COLO829 (cell line): ENCODE results near the gene CCDC107.

Experiments used
- DNase-seq: peaks from one replicate; pipeline ENCODE4 v3.0.0; 2012; ENCODE audit warnings: low spot score

CCDC107 gene

GRCh38 chr9:35660966-35661415, 2.9 kb downstream of the CCDC107 start:
- no peak for DNase-seq

- DNase-seq: peak; percentile 76
Measured at GRCh38 chr9:35661756-35662350, 3.8 kb downstream of the CCDC107 start.

GRCh38 chr9:35662437-35662836, 4.3 kb downstream of the CCDC107 start:
- DNase-seq: no peak

- peak; percentile 95 for DNase-seq
Measured at GRCh38 chr9:35664531-35665470, 6.7 kb downstream of the CCDC107 start, which contains the start of gene ARHGEF39. ARHGEF39 (minus strand) TSS chr9:35665195; CDS start chr9:35665169, 26 bp downstream.

- DNase-seq: no peak
Measured at GRCh38 chr9:35665471-35665818, 7.4 kb downstream of the CCDC107 start.

- no peak for DNase-seq
Measured at GRCh38 chr9:35666045-35666444, 8.0 kb downstream of the CCDC107 start.

- DNase-seq: no peak
Measured at GRCh38 chr9:35666549-35666948, 8.5 kb downstream of the CCDC107 start.

- DNase-seq: no peak
Measured at GRCh38 chr9:35667939-35668338, 9.8 kb downstream of the CCDC107 start.

- no peak for DNase-seq
Measured at GRCh38 chr9:35669331-35670145, 11.4 kb downstream of the CCDC107 start.

GRCh38 chr9:35673132-35674024, 15.3 kb downstream of the CCDC107 start, which contains the start of gene CA9:
CA9 (plus strand) TSS chr9:35673928; CDS start chr9:35673960, 32 bp downstream.
- no peak for DNase-seq

GRCh38 chr9:35674025-35674361, 15.9 kb downstream of the CCDC107 start:
- DNase-seq: no peak

- DNase-seq: no peak
Measured at GRCh38 chr9:35675204-35675603, 17.1 kb downstream of the CCDC107 start.

- no peak for DNase-seq
Measured at GRCh38 chr9:35675732-35676392, 17.8 kb downstream of the CCDC107 start.

- DNase-seq: no peak
Measured at GRCh38 chr9:35679091-35679490, 21.0 kb downstream of the CCDC107 start.

GRCh38 chr9:35679766-35680330, 21.8 kb downstream of the CCDC107 start:
- DNase-seq: no peak

- no peak for DNase-seq
Measured at GRCh38 chr9:35680331-35681105, 22.4 kb downstream of the CCDC107 start.

GRCh38 chr9:35681341-35682002, 23.4 kb downstream of the CCDC107 start:
- no peak for DNase-seq

- DNase-seq: no peak
Measured at GRCh38 chr9:35682051-35682450, 24.0 kb downstream of the CCDC107 start.
